Neural crest cell (in vitro differentiated cells): Measurements from ENCODE around the gene TMPRSS9. TPM values are rescaled to one million over a fixed set of nuclear protein-coding genes. Genes with fewer than 3 reads are reported as not detected.
"Not testable (repeated sequence)": the region's sequence is repeated elsewhere in the genome, so short reads cannot be mapped to it uniquely, and the experiment has no call there.

Source experiments
- DNase-seq: peaks from one replicate; pipeline ENCODE4 v3.0.0; 2021; ENCODE audit warnings: low read depth, mixed read lengths, low spot score
- H3K27ac Mint-ChIP-seq: one replicate; pipeline ENCODE4 v1.8.0; 2021; ENCODE audit warnings: mild to moderate bottlenecking, mixed read lengths; ENCODE audit not compliant: unreplicated experiment
- H3K27me3 Mint-ChIP-seq: 2 replicates; pipeline ENCODE4 v1.8.0; 2021; ENCODE audit warnings: low read depth, mild to moderate bottlenecking, mixed read lengths
- H3K36me3 Mint-ChIP-seq: 2 replicates; pipeline ENCODE4 v1.8.0; 2021; ENCODE audit warnings: low read depth, mild to moderate bottlenecking, mixed read lengths
- H3K4me1 Mint-ChIP-seq: 2 replicates; pipeline ENCODE4 v1.8.0; 2021; ENCODE audit warnings: mixed read lengths
- H3K4me3 Mint-ChIP-seq: one replicate; pipeline ENCODE4 v1.8.0; 2021; ENCODE audit warnings: mild to moderate bottlenecking, mixed read lengths
- H3K9me3 Mint-ChIP-seq: 2 replicates; pipeline ENCODE4 v1.8.0; 2021; ENCODE audit warnings: mixed read lengths
- CTCF ChIP-seq: fragments of 200-600 bp; sonication (generic); conservative IDR thresholded peaks from 2 replicates; pipeline ENCODE4 v1.5.0; 2021; ENCODE audit warnings: antibody characterized with exemption, mild to moderate bottlenecking
- microRNA-seq: library from miRNA; unstranded; fragments of <30 nt; microRNA quantifications from one replicate; pipeline ENCODE4, GENCODE V29; 2020
- total RNA-seq: library from RNA; stranded (reverse); gene quantifications from 2 replicates; pipeline ENCODE4 v1.2.1, GENCODE V29; 2021

The TMPRSS9 gene
- total RNA-seq, 1 donor from 2014 or later, result 0.12 TPM

DNA sequence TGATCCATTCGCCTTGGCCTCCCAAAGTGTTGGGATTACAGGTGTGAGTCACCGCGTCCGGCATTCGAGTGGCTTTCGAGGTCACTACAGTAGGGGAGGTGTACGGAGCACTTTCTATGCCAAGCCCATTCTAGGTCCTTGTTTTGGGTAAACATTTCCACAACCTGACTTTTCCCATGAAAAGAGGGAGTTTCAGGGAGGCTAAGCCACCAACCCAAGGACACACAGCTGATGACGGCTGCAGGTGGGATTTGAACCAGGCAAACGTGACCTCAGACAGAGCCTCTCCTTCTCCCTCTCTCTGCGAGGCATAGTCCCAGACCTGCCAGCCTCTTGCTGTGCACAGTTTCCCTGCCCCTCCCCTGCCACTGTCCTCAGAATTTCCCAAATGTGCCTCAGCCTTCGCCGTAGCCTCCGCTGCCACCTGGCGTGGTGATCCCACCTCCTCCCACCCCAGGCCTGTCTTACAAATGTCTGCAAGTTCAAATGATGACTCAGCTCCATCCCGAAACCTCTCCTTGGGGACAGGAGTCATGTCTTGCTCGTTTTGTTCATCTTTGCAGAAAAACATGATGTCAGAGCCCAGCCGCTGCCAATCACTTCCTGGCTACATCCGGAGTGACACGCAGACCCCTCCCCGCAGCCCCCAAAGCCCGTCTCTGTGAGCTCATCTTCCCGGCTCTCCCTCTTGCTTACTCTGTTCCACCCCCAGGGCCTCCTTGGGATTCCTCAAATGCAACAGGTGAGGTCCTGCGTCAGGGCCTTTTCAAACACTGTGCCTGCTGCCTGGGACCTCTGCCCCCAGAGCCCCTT lies 109.2 kb downstream of the TMPRSS9 start:
- peak overlapping the region; percentile 74 for H3K4me3 Mint-ChIP-seq
- peak overlapping the region; percentile 92 for H3K27ac Mint-ChIP-seq
- no peak for DNase-seq
- no peaks in the 10 kb centered on the region for H3K36me3 Mint-ChIP-seq
- H3K4me1 Mint-ChIP-seq, result peaks cover 11% of the 10 kb centered on the region
- TF ChIP-seq CTCF, result no peak
- H3K27me3 Mint-ChIP-seq, result peaks cover 5% of the 10 kb centered on the region
- H3K9me3 Mint-ChIP-seq, result no peaks in the 10 kb centered on the region

- Mint-ChIP-seq H3K4me3 (peak overlapping the region; percentile 74), H3K4me1 (peaks cover 11% of the 10 kb centered on the region)
- not testable (repeated sequence) for H3K36me3 Mint-ChIP-seq, H3K27ac Mint-ChIP-seq, DNase-seq, H3K27me3 Mint-ChIP-seq, H3K9me3 Mint-ChIP-seq
Observed at GRCh38 chr19:2469915-2470200, 109.8 kb downstream of the TMPRSS9 start.

GRCh38 chr19:2474232-2475017 lies 114.4 kb downstream of the TMPRSS9 start:
- H3K9me3 Mint-ChIP-seq, result no peaks in the 10 kb centered on the region
- DNase-seq, result peak; percentile 90
- H3K4me1 Mint-ChIP-seq, result peaks cover 31% of the 10 kb centered on the region
- peak overlapping the region; percentile 72 for H3K4me3 Mint-ChIP-seq
- H3K27ac Mint-ChIP-seq, result no peak overlapping the region
- H3K27me3 Mint-ChIP-seq, result peaks cover 41% of the 10 kb centered on the region
- peak; percentile 100 for TF ChIP-seq CTCF
- no peaks in the 10 kb centered on the region for H3K36me3 Mint-ChIP-seq

- peak; percentile 40 for DNase-seq
- Mint-ChIP-seq H3K27me3 (peaks cover 47% of the 10 kb centered on the region), H3K4me3 (peak overlapping the region; percentile 72), H3K36me3 (no peaks in the 10 kb centered on the region), H3K9me3 (no peaks in the 10 kb centered on the region), H3K4me1 (peaks cover 27% of the 10 kb centered on the region), H3K27ac (no peak overlapping the region)
- no peak for TF ChIP-seq CTCF
Observed at GRCh38 chr19:2475018-2475701, 115.1 kb downstream of the TMPRSS9 start.

Small RNAs within 50 kb of the gene (microRNA-seq; reads per million reads assigned to microRNA genes)
- gene MIR7108, result 21.3 reads per million, percentile 35 among the genes with 10 or more reads in this experiment

Other genes starting within 250 kb of the TMPRSS9 start
- gene AP3D1, start 208.7 kb upstream of the TMPRSS9 start, total RNA-seq, result 142 and 146 TPM in 2 replicates
- 117 and 127 TPM in 2 replicates for gene DOT1L, start 196.3 kb upstream of the TMPRSS9 start, total RNA-seq
- 132 and 137 TPM in 2 replicates for gene PLEKHJ1, start 123.9 kb upstream of the TMPRSS9 start, total RNA-seq
- gene SF3A2, start 123.4 kb upstream of the TMPRSS9 start, total RNA-seq, result 186 and 189 TPM in 2 replicates
- gene AMH, start 110.9 kb upstream of the TMPRSS9 start, total RNA-seq, result 71.6 and 79.1 TPM in 2 replicates
- gene JSRP1, start 103.8 kb upstream of the TMPRSS9 start, total RNA-seq, result 0.40 and 0.71 TPM in 2 replicates
- not detected in 2 replicates for gene PEAK3, start 78.1 kb upstream of the TMPRSS9 start, total RNA-seq
- not detected in 2 replicates for gene LINGO3, start 52.1 kb upstream of the TMPRSS9 start, total RNA-seq
- gene LSM7, start 31.7 kb upstream of the TMPRSS9 start, total RNA-seq, result 191 and 198 TPM in 2 replicates
- gene SPPL2B, start 31.6 kb upstream of the TMPRSS9 start, total RNA-seq, result 117 and 119 TPM in 2 replicates
- 145 and 155 TPM in 2 replicates for gene TIMM13, start 67.3 kb downstream of the TMPRSS9 start, total RNA-seq
- 201 and 206 TPM in 2 replicates for gene LMNB2, start 96.7 kb downstream of the TMPRSS9 start, total RNA-seq
- gene GADD45B, start 115.9 kb downstream of the TMPRSS9 start, total RNA-seq, result 3.3 and 4.1 TPM in 2 replicates